Upper lobe of left lung (tissue), 4 donors: Measurements from ENCODE around the gene KIAA2012.

Experiments
- EP300 ChIP-seq, 4 donors: sonication (generic); formaldehyde crosslinking; IDR thresholded peaks; one replicate each; pipeline ENCODE4 v1.5.1; 2017; ENCODE audit warnings: antibody characterized with exemption in 4 of 4, control low read depth in 2 of 4
- POLR2A ChIP-seq, 4 donors: fragments of 450-650 bp; IDR thresholded peaks; one replicate each; pipeline ENCODE4 v1.5.1; 2016 to 2017; ENCODE audit warnings: antibody characterized with exemption in 4 of 4, mild to moderate bottlenecking in 2 of 4
- TF ChIP-seq, protein P1 (sequence below), 6 experiments: fragments of 450-650 bp in 4 of 6; fragments of 200-600 bp in 2 of 6; sonication (generic) in 2 of 6; IDR thresholded peaks; one replicate each; pipeline ENCODE4 v1.5.1; 2016 to 2019; ENCODE audit warnings: antibody characterized with exemption in 6 of 6

DNA sequence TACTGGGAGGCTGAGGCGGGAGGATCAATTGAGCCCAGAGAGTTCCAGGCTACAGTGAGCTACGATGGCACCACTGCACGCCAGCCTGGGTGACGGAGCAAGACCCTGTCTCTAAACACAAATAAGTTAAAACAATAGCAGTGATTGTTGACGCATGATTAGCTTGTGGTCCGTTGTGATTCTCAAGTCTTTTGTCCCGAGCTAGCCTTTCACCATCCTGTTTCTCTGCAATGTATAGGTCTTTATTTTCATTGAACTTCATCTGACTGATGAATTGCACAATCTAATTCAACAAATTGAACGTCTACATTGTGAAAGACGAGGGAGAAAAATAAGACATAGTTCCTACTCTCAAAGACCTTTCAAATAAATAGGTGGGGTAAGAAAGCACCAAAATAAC is 48.2 kb upstream of the KIAA2012 start:
- TF ChIP-seq, protein P1, sequence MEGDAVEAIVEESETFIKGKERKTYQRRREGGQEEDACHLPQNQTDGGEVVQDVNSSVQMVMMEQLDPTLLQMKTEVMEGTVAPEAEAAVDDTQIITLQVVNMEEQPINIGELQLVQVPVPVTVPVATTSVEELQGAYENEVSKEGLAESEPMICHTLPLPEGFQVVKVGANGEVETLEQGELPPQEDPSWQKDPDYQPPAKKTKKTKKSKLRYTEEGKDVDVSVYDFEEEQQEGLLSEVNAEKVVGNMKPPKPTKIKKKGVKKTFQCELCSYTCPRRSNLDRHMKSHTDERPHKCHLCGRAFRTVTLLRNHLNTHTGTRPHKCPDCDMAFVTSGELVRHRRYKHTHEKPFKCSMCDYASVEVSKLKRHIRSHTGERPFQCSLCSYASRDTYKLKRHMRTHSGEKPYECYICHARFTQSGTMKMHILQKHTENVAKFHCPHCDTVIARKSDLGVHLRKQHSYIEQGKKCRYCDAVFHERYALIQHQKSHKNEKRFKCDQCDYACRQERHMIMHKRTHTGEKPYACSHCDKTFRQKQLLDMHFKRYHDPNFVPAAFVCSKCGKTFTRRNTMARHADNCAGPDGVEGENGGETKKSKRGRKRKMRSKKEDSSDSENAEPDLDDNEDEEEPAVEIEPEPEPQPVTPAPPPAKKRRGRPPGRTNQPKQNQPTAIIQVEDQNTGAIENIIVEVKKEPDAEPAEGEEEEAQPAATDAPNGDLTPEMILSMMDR (IDR thresholded peaks at IDR 0.05) = no peak
- TF ChIP-seq POLR2A (IDR thresholded peaks at IDR 0.05) = no peak
- TF ChIP-seq EP300 (IDR thresholded peaks at IDR 0.05) = no peak
